NK-92 treated with Interleukin-12 subunit alpha and Interleukin-12 subunit beta, amount 100 ng/mL, for 24 hours (cell line): ENCODE results near the gene CAVIN1.
"Not testable (repeated sequence)": the region's sequence is repeated elsewhere in the genome, so short reads cannot be mapped to it uniquely, and the experiment has no call there.

Experiments used
- DNase-seq: peaks from one replicate; lab custom pipeline; 2025; lab: John Stamatoyannopoulos, UW

The CAVIN1 gene

GRCh38 chr17:42405963-42406495 lies 17.0 kb downstream of the CAVIN1 start:
- DNase-seq, result peak; percentile 40

DNA sequence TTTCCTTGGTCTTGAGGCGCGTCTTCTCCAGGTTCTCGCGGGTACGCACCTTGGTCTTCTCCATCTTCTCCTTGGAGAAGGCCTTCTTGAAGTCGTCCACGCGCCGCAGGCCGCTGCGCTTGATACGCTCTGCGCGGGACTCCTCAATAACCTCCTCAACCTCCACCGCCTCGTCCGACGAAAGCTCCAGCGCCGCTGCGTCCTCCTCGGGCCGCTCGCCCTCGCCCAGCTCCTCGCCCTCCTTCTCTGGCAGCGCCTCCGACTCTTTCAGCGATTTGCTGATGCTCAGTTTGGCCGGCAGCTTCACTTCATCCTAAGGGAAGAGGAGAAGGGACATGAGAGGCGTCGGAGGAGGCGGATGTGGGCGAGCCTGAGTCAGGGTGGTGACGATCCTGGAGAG lies 18.0 kb downstream of the CAVIN1 start:
- no peak for DNase-seq

GRCh38 chr17:42404326-42405055 lies 18.6 kb downstream of the CAVIN1 start:
- no peak for DNase-seq

DNA sequence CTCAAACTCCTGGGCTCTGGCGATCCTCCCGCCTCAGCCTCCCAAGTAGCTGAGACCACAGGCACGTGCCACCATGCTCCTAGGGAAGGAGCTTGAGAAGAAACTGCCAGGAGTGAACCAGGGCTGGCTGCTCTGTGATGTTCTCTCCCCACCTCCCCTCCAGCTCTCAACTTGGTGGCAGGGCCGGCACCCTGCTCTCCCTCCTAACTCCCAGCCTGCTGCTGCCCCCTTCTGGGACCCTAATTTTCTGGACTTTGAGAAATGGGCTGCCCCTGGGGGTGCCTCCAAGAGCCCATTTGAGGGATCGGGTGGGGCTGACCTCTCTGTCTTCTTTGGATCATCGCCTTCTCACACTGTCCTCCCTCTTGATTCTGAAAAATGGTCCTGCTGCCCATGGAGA lies 19.9 kb downstream of the CAVIN1 start:
- DNase-seq, result no peak

- no peak for DNase-seq
These were observed 20.9 kb downstream of the CAVIN1 start for GRCh38 chr17:42402117-42402516.

- not testable (repeated sequence) for DNase-seq
These were observed 22.1 kb downstream of the CAVIN1 start for GRCh38 chr17:42400844-42401375.

GRCh38 chr17:42399948-42400843 lies 22.9 kb downstream of the CAVIN1 start:
- DNase-seq, result no peak

DNA sequence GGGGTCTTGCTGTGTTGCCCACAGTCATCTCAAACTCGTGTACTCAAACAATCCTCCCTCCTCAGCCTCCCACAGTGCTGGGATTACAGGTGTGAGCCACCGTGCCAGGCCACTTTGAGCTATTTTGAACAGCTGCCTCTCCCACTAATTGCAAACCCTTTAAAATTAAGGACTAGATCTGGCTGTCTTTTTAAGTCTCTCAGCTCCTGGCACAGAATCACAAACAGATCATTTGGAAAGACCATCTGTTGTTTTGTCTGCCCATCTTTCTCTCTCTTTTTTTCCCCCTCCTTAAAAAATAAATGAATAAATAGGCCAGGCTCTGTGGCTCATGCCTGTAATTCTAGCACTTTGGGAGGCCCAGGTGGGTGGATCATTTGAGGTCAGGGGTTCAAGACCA lies 23.9 kb downstream of the CAVIN1 start:
- DNase-seq, result no peak

DNA sequence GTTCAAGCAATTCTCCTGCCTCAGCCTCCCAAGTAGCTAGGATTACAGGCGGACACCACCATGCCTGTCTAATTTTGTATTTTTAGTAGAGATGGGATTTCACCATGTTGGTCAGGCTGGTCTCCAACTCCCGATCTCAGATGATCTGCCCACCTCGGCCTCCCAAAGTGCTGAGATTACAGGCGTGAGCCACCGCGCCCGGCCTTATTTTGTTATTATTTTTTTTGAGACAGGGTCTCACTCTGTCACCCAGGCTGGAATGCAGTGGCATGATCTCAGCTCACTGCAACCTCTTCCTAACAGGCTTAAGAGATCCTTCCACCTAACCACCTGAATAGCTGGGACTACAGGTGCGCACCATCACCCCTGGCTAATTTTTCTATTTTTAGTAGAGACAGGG lies 27.5 kb downstream of the CAVIN1 start:
- DNase-seq, result not testable (repeated sequence)

GRCh38 chr17:42394838-42395237 lies 28.2 kb downstream of the CAVIN1 start:
- no peak for DNase-seq

GRCh38 chr17:42392692-42393415 lies 30.2 kb downstream of the CAVIN1 start:
- DNase-seq, result no peak

GRCh38 chr17:42391439-42391838 lies 31.6 kb downstream of the CAVIN1 start:
- DNase-seq, result not testable (repeated sequence)

- no peak for DNase-seq
These were observed 33.2 kb downstream of the CAVIN1 start for GRCh38 chr17:42389899-42390298.

DNA sequence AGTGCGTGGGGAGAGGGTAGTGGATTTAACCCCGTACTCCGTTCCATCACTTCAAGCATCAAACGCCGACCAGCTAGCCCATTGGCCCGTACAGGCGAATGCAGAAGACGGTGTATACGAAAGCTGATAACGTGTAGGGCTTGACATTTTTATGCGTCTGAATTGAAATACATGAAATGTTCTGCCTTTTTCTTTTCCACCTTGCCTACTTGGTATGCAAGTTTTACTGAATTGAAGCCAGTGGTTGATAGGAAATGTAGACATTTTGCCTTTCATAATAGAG lies 34.0 kb downstream of the CAVIN1 start:
- no peak for DNase-seq

- DNase-seq, result peak; percentile 99
These were observed 34.5 kb downstream of the CAVIN1 start, which contains the start of gene STAT3 for GRCh38 chr17:42388381-42389134. Gene STAT3 (minus strand): TSS chr17:42388442. CDS start chr17:42348516, 39,926 bp downstream.

GRCh38 chr17:42387661-42388380 lies 35.2 kb downstream of the CAVIN1 start:
- peak; percentile 47 for DNase-seq

DNA sequence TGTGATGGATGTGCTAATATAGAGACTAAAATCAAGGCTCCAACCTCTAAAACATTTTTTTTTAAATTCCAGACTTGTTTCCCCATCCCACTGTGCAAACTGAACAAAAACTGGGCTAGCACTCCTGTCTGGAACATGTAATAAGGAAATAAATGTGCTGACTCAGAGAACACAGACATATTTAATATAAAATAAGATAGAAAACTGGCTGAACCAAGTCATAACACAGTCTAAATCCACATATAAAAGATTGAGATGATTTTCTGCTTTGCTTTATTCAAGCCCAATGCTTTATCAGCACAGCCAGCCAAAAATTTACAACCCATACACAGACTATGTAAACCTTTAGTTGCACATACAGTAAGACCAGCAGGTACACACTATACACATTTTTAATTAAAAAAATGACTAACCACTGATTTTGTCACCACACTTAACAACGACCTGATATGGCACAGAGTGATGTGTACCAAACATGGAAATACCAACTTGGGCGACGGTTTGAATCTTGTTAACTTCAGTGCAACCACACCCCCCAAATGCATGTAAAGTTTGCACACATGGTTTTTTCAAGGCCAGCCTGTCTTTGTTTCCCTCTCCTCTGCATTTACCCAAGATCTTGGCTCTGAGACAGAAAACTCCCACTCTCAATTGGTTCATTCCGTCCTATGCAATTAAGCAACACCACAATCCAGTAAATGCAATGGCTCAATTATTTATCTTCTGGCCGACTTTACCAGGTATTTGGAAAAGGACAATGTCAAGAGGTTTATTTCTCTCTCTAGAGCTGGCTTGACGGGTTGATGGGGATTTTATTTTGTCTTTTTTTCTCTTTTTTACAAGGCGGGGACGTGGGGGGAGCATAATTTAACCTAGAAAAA lies 36.0 kb downstream of the CAVIN1 start:
- no peak for DNase-seq

DNA sequence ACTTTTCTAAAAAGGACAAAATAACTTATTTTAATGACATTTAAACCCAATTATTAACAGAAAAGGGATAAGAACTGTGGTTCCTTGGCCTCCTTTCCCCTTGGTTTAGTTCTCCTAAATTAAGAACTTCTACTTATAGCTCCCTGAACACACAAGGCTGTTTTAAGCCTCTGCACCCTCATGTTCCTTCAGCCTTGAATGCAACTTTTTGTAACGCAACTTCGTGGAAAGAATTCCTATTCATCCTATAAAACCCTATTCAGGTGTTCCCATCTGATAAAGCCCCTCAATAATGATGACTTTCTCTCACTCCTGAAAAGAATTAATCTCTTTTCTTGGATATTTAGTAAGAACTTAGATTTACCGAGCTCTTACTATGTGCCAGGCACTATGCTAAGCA lies 41.2 kb downstream of the CAVIN1 start:
- DNase-seq, result no peak

GRCh38 chr17:42380935-42381334 lies 42.1 kb downstream of the CAVIN1 start:
- no peak for DNase-seq
